SK-N-SH (cell line): Measurements from ENCODE around the gene ATP6V1G2. TPM values are rescaled to one million over a fixed set of nuclear protein-coding genes. Genes with fewer than 3 reads are reported as not detected.

ENCODE experiments used
- CTCF ChIA-PET: fragments of 300-600, 350-600 bp; formaldehyde crosslinking; extraction: SDS; loops from one replicate; lab custom pipeline; 2021; lab: Yijun Ruan, JAX
- POLR2A ChIA-PET: fragments of 350-600 bp; sonication (Branson Sonifier 250); formaldehyde crosslinking; extraction: SDS; loops from one replicate; lab custom pipeline; 2020; ENCODE audit warnings: antibody characterized with exemption, inconsistent platforms; lab: Yijun Ruan, JAX
- DNase-seq: peaks from one replicate; pipeline ENCODE4 v3.0.0; 2012
- H2AFZ ChIP-seq: fragments of 200-600 bp; sonication (generic); 2 replicates; pipeline ENCODE4 v1.8.1; 2016; ENCODE audit warnings: antibody characterized with exemption, mild to moderate bottlenecking, low read depth
- H3F3A ChIP-seq: fragments of 200-600 bp; sonication (generic); replicated peaks from 2 replicates; pipeline ENCODE3; 2016; ENCODE audit warnings: antibody characterized with exemption, mild to moderate bottlenecking; ENCODE audit not compliant: insufficient read depth
- H3K27ac ChIP-seq, 2 experiments: fragments of 200-500 bp in 1 of 2; fragments of 200-600 bp in 1 of 2; sonication (Bioruptor generic) in 1 of 2; sonication (generic), shearing (Covaris generic) in 1 of 2; 2 replicates each; pipeline versions ENCODE4 v1.5.1 to v1.6.1; 2014 to 2016; ENCODE audit warnings: low read depth in 2 of 2, inconsistent platforms in 1 of 2, low read length in 1 of 2, mild to moderate bottlenecking in 1 of 2, mixed read lengths in 1 of 2
- H3K27me3 ChIP-seq: fragments of 200-600 bp; sonication (generic), shearing (Covaris generic); 2 replicates; pipeline ENCODE4 v1.6.1; 2016; ENCODE audit warnings: mixed run types; ENCODE audit not compliant: insufficient read depth
- H3K36me3 ChIP-seq, 2 experiments: fragments of 200-500 bp in 1 of 2; fragments of 200-600 bp in 1 of 2; sonication (Bioruptor generic) in 1 of 2; sonication (generic) in 1 of 2; replicated peaks in 1 of 2; 2 replicates each; pipeline versions ENCODE3 to v1.5.1; 2014 to 2016; ENCODE audit warnings: low read length in 1 of 2, mild to moderate bottlenecking in 1 of 2; ENCODE audit not compliant: insufficient read depth in 2 of 2, control insufficient read depth in 1 of 2
- H3K4me1 ChIP-seq, 2 experiments: fragments of 200-500 bp in 1 of 2; fragments of 200-600 bp in 1 of 2; sonication (Bioruptor generic) in 1 of 2; sonication (generic), shearing (Covaris generic) in 1 of 2; 2 replicates each; pipeline versions ENCODE4 v1.5.1 to v1.6.1; 2014 to 2016; ENCODE audit warnings: low read depth in 1 of 2, low read length in 1 of 2, mixed run types in 1 of 2; ENCODE audit not compliant: insufficient read depth in 2 of 2, control insufficient read depth in 1 of 2
- H3K4me2 ChIP-seq: fragments of 200-600 bp; sonication (generic), shearing (Covaris generic); 2 replicates; pipeline ENCODE4 v1.6.1; 2017; ENCODE audit warnings: mixed run types
- H3K4me3 ChIP-seq, 2 experiments: fragments of 200-500 bp in 1 of 2; fragments of 200-600 bp in 1 of 2; sonication (Bioruptor generic) in 1 of 2; sonication (generic), shearing (Covaris generic) in 1 of 2; 2 replicates each; pipeline versions ENCODE4 v1.5.1 to v1.8.1; 2014 to 2016; ENCODE audit warnings: low read depth in 2 of 2, inconsistent platforms in 1 of 2, low read length in 1 of 2, mild to moderate bottlenecking in 1 of 2, mixed read lengths in 1 of 2, moderate library complexity in 1 of 2
- H3K79me2 ChIP-seq: fragments of 200-600 bp; sonication (generic); 2 replicates; pipeline ENCODE4 v1.8.1; 2017; ENCODE audit warnings: mild to moderate bottlenecking; ENCODE audit not compliant: insufficient read depth
- H3K9ac ChIP-seq: fragments of 200-600 bp; sonication (generic); 2 replicates; pipeline ENCODE4 v1.6.1; 2017; ENCODE audit warnings: mixed run types
- H3K9me2 ChIP-seq: fragments of 200-600 bp; sonication (generic); 2 replicates; pipeline ENCODE4 v1.6.1; 2017; ENCODE audit warnings: mixed run types
- H3K9me3 ChIP-seq: fragments of 200-600 bp; sonication (generic); 2 replicates; pipeline ENCODE4 v1.6.1; 2017; ENCODE audit warnings: mixed run types, mild to moderate bottlenecking, moderate library complexity
- H4K20me1 ChIP-seq: fragments of 200-600 bp; sonication (generic); 2 replicates; pipeline ENCODE4 v1.6.1; 2017; ENCODE audit warnings: mild to moderate bottlenecking, mixed run types; ENCODE audit not compliant: insufficient read depth
- CHD2 ChIP-seq: fragments of 150-350 bp; IDR thresholded peaks from 2 replicates; pipeline ENCODE4 v1.6.1; 2018; ENCODE audit warnings: low read length; ENCODE audit not compliant: partially characterized antibody
- CTCF ChIP-seq: fragments of 200-600 bp; sonication (generic); IDR thresholded peaks from 2 replicates; pipeline ENCODE4 v1.6.1; 2017; ENCODE audit warnings: antibody characterized with exemption, mild to moderate bottlenecking, moderate library complexity
- ELF1 ChIP-seq: IDR thresholded peaks from 2 replicates; pipeline ENCODE4 v1.4.0; 2012
- EP300 ChIP-seq, 2 experiments: IDR thresholded peaks; 2 replicates each; pipeline versions ENCODE4 v1.4.0 to v1.6.1; 2012; ENCODE audit warnings: borderline replicate concordance in 1 of 2, low read depth in 1 of 2, low read length in 1 of 2
- EZH2phosphoT487 ChIP-seq: fragments of 200-600 bp; sonication (generic); IDR thresholded peaks from 2 replicates; pipeline ENCODE4 v1.6.1; 2017; ENCODE audit warnings: low read depth, mixed run types, mild to moderate bottlenecking, antibody characterized with exemption, moderate library complexity, borderline replicate concordance
- FOXJ3 ChIP-seq: sonication (generic); formaldehyde crosslinking; IDR thresholded peaks from 2 replicates; pipeline ENCODE4 v1.5.1; 2020; ENCODE audit warnings: mild to moderate bottlenecking, missing genetic modification reagents
- IRF3 ChIP-seq: fragments of 150-350 bp; IDR thresholded peaks from 2 replicates; pipeline ENCODE4 v1.6.1; 2016; ENCODE audit warnings: mild to moderate bottlenecking, low read depth, low read length
- JUND ChIP-seq: IDR thresholded peaks from 2 replicates; pipeline ENCODE4 v1.4.0; 2012
- MAX ChIP-seq: IDR thresholded peaks from 2 replicates; pipeline ENCODE4 v1.4.0; 2012; ENCODE audit warnings: low read depth
- MEF2A ChIP-seq: IDR thresholded peaks from 2 replicates; pipeline ENCODE4 v1.4.0; 2012; ENCODE audit warnings: low read depth, borderline replicate concordance
- MXI1 ChIP-seq: IDR thresholded peaks from 2 replicates; pipeline ENCODE4 v1.6.1; 2012; ENCODE audit warnings: mild to moderate bottlenecking, low read depth, low read length, improper control_type of control experiment
- NFIC ChIP-seq: IDR thresholded peaks from 2 replicates; pipeline ENCODE4 v1.4.0; 2012; ENCODE audit warnings: borderline replicate concordance
- REST ChIP-seq: IDR thresholded peaks from 2 replicates; pipeline ENCODE4 v1.6.1; 2012; ENCODE audit warnings: mild to moderate bottlenecking, low read depth, low read length, moderate library complexity
- SMC3 ChIP-seq: IDR thresholded peaks from 2 replicates; pipeline ENCODE4 v1.6.1; 2012; ENCODE audit warnings: low read depth, low read length, improper control_type of control experiment
- USF2 ChIP-seq: fragments of 150-350 bp; IDR thresholded peaks from 2 replicates; pipeline ENCODE4 v1.6.1; 2017; ENCODE audit warnings: antibody characterized with exemption, low read length, low read depth, borderline replicate concordance
- YY1 ChIP-seq: IDR thresholded peaks from 2 replicates; pipeline ENCODE4 v1.4.0; 2012; ENCODE audit warnings: low read depth, mild to moderate bottlenecking
- WGBS: methylation state at CpG from one replicate; pipeline ENCODE4 v1.1.6; 2017; ENCODE audit warnings: low lambda C conversion rate; 5-methylcytosine and 5-hydroxymethylcytosine counted together
- polyA plus RNA-seq, 3 experiments: library from polyadenylated mRNA; depleted of rRNA; stranded (reverse); fragments of >200 nt; gene quantifications; 2 replicates each; pipeline ENCODE4 v1.2.3, GENCODE V29; 2012

Gene ATP6V1G2
- polyA plus RNA-seq, 1 of the 3 experiments (the other 2 are of a cell fraction): 13.6 TPM

GRCh38 chr6:31577579-31577966 lies 31.2 kb upstream of the ATP6V1G2 start (continued):
- TF ChIP-seq FOXJ3 (CRISPR knock-in tag): no peak
- no peak for TF ChIP-seq EP300 (IDR thresholded peaks at IDR 0.05; ENCODE audit: borderline replicate concordance in 1 of 2, low read depth in 1 of 2, low read length in 1 of 2)
- TF ChIP-seq REST: no peak
- TF ChIP-seq ELF1: no peak
- TF ChIP-seq JUND: no peak
- no peak for TF ChIP-seq EZH2phosphoT487
- no peak for TF ChIP-seq MEF2A

GRCh38 chr6:31576897-31577578 lies 30.6 kb upstream of the ATP6V1G2 start:
- Histone ChIP-seq H3K4me1 (peaks cover 0 to 11% of the 10 kb centered on the region in 2 experiments; a peak in 1 of 4 replicates), H3K79me2 (no peaks in the 10 kb centered on the region)
- CTCF ChIA-PET: interaction anchor here (1.4 to 17.6 kb wide), 4 partner anchors 12 to 126 kb away, joined by 3 to 312 read pairs (median 18); partner anchors contain the start of genes ABHD16A, ATP6V1G2 and NFKBIL1

More at GRCh38 chr6:31576897-31577578, 30.6 kb upstream of the ATP6V1G2 start:
- TF ChIP-seq EP300 (IDR thresholded peaks at IDR 0.05; ENCODE audit: borderline replicate concordance in 1 of 2, low read depth in 1 of 2, low read length in 1 of 2) (no peak), YY1 (no peak), CTCF (no peak), IRF3 (no peak), SMC3 (no peak), CHD2 (no peak), MAX (no peak), REST (no peak), USF2 (no peak), MXI1 (no peak), NFIC (no peak)
- TF ChIP-seq, all 33 proteins: peak for 0
- Histone ChIP-seq H3K27me3 (no peaks in the 10 kb centered on the region), H4K20me1 (no peaks in the 10 kb centered on the region), H3K4me2 (no peak overlapping the region), H3K9me3 (no peaks in the 10 kb centered on the region; the same call in 1 of the 2 replicates), H3F3A (no peaks in the 10 kb centered on the region), H3K36me3 (no peaks in the 10 kb centered on the region), H3K9me2 (no peaks in the 10 kb centered on the region), H3K4me3 (no peak overlapping the region), H3K27ac (no peak overlapping the region), H2AFZ (no peak overlapping the region), H3K9ac (no peak overlapping the region)
- POLR2A ChIA-PET: interaction anchor here (0.6 kb wide), 1 partner anchor 24 kb away, joined by 3 read pairs; no protein-coding TSS in a partner anchor
- whole genome bisulfite sequencing: 81% methylated on average over 11 of the region's 19 CpGs
- no peak for DNase-seq
